Stimulated activated CD4-positive, alpha-beta T cell treated with anti-CD3 and anti-CD28 coated beads, Interleukin-1b, Interleukin-23, amount 100 ng/mL, for 48 hours (primary cell): ENCODE measurements around the gene MCM5.
A peak's percentile ranks its signal among the peaks of the same experiment; 100 is the strongest.
"Not testable (repeated sequence)": the region's sequence is repeated elsewhere in the genome, so short reads cannot be mapped to it uniquely, and the experiment has no call there.

Source experiments
- DNase-seq: peaks from one replicate; pipeline ENCODE4 v3.0.0-alpha.2; 2020

MCM5 gene

DNA sequence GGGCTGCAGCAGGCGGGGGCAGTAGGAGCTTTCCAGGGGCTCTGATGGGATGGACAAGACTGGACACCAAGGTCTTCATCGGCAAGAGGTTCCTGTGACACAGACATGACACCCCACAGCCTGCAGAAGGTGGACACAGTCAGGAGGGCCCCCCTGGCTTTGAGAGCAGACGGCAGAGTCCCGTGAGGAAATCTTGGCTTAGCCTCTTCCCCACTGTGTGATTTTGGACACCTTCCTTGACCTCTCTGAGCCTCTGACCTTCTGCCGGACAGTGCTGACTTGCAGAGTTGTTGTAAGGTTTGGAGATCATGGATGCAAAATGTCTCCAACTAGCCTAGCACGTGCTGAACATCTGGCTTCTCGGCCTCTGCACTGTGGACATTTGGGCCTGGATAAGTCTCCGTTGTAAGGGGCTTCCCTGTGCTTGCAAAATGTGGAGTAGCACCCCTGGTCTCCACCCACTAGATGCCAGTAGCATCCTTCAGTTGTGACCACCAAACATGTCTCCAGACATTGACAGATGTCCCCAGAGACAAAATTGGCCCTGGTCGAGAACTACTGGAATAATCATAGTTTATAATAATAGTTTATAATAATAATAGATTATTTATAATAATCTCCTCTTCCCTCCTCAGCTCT is 54.6 kb downstream of the MCM5 start:
- no peak for DNase-seq

GRCh38 chr22:35455529-35455928 is 55.6 kb downstream of the MCM5 start:
- DNase-seq = no peak

- DNase-seq = no peak
These were observed 56.8 kb downstream of the MCM5 start for GRCh38 chr22:35456757-35457156.

- DNase-seq = no peak
These were observed 58.0 kb downstream of the MCM5 start for GRCh38 chr22:35457729-35458546.

DNA sequence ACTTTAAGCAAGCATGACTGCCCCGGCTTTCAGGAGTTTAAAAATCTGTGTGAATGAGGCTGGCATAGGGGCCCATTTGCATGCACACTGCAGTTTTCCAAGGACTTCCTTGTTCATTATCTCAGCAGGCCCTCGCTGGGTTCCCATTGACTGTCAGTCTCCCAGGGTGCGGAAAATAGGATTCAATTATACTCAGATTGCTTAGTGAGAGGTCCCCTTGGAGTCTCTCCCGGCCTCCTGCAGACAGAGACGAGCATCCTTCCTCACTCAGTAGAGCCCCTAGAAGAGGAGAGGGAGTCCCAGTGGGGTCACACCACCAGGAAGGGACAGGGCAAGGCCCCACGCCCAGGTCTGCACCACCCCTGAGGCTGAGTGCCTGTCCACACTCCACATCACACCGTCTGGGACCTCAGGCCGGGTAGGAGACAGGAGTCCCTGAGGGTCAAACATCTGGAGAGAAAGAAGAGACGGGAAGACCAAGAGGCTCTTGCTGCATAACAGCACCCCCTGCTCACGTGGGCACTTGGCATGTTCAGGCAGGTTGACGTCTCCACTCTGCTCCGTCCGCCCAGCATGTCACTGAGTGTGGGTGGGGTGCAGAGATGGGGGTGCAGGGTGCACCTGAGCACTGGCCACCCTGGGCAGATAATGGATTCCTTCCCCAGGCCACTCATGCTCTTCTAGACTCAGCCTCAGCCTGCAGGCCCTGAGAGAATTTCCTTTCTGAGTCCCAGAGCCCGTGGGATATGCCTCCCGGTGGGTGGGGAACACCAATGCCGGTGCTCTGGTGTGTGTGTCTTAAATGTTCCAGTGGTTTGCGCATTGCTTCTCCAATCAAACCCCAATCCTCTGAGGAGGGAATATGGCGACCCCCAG is 58.8 kb downstream of the MCM5 start:
- no peak for DNase-seq

GRCh38 chr22:35459423-35459894 is 59.5 kb downstream of the MCM5 start:
- no peak for DNase-seq

DNA sequence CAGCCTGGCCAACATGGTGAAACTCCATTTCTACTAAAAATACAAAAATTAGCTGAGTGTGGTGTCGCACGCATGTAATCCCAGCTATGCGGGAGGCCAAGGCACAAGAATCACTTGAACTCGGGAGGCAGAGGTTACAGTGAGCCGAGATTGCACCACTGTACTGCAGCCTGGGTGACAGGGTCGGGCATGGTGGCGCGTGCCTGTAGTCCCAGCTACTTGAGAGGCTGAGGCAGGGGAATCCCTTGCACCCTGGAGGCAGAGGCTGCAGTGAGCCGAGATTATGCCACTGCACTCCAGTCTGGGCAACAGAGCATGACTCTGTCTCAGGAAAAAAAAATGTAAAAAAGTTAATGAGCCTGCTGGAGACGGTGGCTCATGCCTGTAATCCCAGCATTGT is 60.0 kb downstream of the MCM5 start:
- not testable (repeated sequence) for DNase-seq

DNA sequence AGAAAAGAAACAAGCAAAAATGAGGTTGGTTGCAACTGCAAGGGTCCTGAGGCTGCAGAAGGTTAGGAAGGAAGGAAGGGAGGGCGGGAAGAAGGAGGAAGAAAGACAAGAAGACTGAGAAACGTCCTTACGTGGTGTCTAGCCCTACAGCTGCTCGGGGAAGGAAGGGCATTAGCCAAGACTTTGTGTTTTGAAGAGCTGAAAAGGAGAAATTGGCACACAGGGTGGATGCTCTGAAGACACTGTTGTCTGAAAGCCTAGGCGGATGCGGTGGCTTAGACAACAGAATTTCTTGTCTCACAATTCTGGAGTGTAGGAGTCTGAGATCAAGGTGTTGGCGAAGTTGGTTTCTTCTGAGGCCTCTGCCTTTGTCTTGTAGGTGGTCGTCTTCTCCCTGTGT is 60.7 kb downstream of the MCM5 start:
- DNase-seq = no peak

- DNase-seq = no peak
These were observed 62.7 kb downstream of the MCM5 start for GRCh38 chr22:35462498-35463230.

- DNase-seq = no peak
These were observed 63.4 kb downstream of the MCM5 start for GRCh38 chr22:35463231-35463933.

DNA sequence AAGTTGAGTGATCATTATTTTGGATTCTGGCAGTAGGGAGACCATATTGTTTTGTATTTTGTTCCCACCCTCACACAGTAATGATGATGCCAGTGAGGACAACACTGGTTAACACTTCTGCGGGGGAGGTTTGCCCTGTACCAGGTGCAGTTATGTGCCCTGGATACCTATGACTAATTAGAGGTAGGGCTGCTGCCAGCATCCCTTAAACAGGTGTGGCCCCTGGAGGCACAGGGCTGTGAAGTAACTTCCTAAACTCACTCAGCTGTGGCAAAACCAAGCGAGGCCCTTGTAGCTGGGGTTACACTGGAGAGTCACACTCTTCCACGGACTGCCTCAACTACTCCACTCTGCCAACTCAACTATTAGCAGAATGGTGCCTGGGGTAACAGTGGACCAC is 64.5 kb downstream of the MCM5 start:
- DNase-seq = no peak

- no peak for DNase-seq
These were observed 65.3 kb downstream of the MCM5 start for GRCh38 chr22:35465109-35465701.

GRCh38 chr22:35467681-35468434 is 67.9 kb downstream of the MCM5 start:
- no peak for DNase-seq

GRCh38 chr22:35470903-35471321 is 71.0 kb downstream of the MCM5 start:
- DNase-seq = peak; percentile 7

- DNase-seq = not testable (repeated sequence)
These were observed 71.6 kb downstream of the MCM5 start for GRCh38 chr22:35471566-35471965.

DNA sequence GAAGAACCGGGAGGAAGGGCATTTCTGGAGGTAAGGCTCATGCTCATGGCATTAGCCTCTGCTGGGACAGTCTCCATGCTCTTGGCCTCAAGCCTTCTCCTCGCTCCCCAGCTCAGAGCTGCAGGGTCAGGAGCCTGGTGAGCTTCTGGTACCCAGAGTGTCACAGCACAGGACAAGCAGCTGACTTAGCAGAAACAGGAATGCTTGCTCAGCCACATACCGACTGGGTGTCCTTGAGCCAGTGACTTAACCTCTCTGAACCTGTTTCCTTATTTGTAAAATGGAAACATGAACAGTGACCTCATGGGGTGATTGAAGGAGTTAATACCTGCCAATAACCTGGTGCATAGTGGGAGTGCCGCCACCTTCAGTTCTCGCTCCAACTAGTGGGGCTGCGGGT is 72.5 kb downstream of the MCM5 start:
- no peak for DNase-seq

DNA sequence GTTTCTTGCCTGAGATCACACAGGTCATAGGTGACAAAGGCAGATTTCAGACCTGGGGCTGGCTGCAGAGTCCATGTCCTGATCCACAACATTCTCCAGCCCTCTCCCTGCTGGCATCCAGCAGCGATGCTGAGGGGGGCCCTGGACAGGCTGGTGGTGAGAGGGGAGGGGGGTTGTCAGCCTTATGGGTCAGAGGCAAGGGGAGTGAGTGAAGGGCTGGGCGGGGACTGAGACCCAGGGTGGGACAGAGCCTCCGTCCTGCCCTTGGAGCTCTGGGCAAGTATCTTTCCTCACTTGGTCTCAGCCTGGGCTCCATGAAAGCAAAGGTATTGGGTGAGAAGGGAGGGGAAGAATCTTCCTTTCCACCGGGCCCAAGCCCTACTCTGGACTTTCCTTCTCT is 74.0 kb downstream of the MCM5 start:
- no peak for DNase-seq
